GM18867 (cell line): ENCODE data around the gene PDE4DIP.
"Not testable (repeated sequence)": the region's sequence is repeated elsewhere in the genome, so short reads cannot be mapped to it uniquely, and the experiment has no call there.

Experiments
- ATAC-seq: cut with Tn5 transposase; IDR thresholded peaks from one replicate; pipeline ENCODE4 v1.9.1; 2021; ENCODE audit warnings: mild to moderate bottlenecking, moderate library complexity; ENCODE audit not compliant: unreplicated experiment

PDE4DIP gene

DNA sequence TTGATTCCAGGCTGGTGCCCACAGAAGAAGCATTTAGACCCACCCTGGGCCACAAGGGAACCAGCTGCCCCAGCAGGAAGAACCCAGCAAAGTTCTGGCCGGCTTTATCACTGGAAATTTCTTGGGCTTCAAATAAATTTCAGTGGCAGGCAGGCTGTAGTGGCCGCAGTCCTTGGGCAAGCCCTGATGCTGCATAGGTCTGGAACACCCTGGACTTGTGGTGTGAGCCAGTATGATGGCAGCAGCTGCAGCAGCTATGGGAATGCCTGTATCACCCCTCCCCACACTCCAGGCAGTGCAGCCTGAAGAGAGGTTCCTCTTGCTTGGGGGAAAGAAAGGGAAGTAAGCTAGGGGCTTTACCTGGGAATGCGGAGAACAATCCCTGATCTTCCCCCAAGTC, 189.7 kb downstream of the PDE4DIP start:
- ATAC-seq, result not testable (repeated sequence)

DNA sequence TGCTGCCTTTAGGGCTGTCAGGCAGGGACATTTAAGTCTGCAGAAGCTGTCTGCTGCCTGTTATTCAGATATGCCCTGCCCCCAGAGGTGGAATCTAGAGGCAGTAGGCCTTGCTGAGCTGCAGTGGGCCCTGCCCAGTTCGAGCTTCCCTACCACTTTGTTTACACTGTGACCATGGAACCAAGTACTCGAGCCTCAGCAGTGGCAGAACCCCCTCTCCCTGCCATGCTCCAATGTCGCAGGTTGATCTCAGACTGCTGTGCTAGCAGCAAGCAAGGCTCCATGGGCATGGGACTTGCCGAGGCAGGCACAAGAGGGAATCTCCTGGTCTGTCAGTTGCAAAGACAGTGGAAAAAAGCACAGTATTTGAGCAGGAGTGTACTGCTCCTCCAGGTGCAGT, 198.8 kb downstream of the PDE4DIP start:
- not testable (repeated sequence) for ATAC-seq

DNA sequence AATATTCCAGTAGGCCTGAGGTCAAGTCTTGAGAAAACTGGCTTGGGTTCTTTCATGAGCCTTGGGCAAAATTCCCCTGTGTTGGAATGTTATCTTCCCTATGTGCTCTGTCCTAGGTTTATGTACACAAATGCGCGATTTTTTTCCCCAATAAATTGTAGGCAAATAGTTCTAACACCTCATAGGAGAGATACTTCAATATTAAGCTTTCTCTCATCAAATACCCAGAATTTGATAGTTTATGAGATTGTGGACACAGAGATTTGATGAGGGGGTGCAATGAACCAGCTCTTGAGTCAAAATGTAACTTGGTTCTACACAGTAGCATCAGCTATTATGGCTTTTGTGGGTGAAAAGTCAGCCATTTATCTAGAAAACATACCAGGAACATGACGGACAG, 220.4 kb downstream of the PDE4DIP start:
- not testable (repeated sequence) for ATAC-seq

DNA sequence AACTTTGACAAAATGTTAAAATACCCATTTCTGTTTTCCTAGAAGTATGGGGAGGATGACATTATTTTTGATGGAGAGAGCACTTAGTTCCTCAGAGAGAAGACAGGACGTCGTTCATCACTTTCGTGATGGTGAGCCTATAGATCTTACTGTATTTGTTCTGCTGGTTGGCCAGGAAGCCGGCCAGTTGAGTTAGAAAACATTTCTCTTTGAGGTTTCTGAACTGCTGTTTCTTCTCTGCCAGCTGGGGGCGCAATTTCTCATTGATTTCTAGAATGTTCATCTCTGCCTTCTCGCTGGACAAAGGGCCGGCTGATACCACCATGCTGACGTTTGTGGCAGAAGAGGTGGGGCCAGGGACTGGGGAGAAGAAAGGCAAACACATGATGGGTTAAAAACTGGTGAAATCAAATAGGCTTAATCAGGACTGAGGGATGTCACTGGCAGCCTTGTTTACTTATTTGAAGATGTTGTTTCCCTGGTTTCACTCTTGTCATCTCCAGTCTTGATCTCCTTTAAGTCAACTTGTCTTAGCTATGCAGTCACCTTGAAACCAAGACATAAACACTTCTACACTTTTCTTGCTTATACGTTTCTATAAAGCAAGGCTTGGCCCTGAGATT, 231.4 kb downstream of the PDE4DIP start:
- ATAC-seq, result not testable (repeated sequence)
